GM12878 (cell line): Measurements from ENCODE around the gene MYO3B.

Source experiments
- CTCF ChIP-seq, 3 experiments: IDR thresholded peaks in 2 of 3; conservative IDR thresholded peaks in 1 of 3; 2 replicates each; pipeline ENCODE4 v1.5.1; 2011; ENCODE audit warnings: low read depth in 3 of 3, low read length in 3 of 3, mild to moderate bottlenecking in 3 of 3, control low read depth in 2 of 3, moderate library complexity in 2 of 3, inconsistent platforms in 1 of 3, mixed read lengths in 1 of 3; ENCODE audit not compliant: control insufficient read depth in 2 of 3, insufficient read depth in 1 of 3; ENCODE audit errors: extremely low read depth in 1 of 3
- HDAC6 ChIP-seq: fragments of 200-600 bp; sonication (generic); IDR thresholded peaks from one replicate; pipeline ENCODE4 v1.8.0; 2017; ENCODE audit warnings: antibody characterized with exemption; ENCODE audit not compliant: unreplicated experiment
- MYC ChIP-seq: IDR thresholded peaks from 2 replicates; pipeline ENCODE4 v1.6.1; 2011; ENCODE audit warnings: mild to moderate bottlenecking, low read length, moderate library complexity, inconsistent platforms; ENCODE audit not compliant: insufficient read depth, insufficient replicate concordance, insufficient read length, severe bottlenecking
- NBN ChIP-seq: fragments of 450-650 bp; IDR thresholded peaks from 2 replicates; pipeline ENCODE4 v1.6.1; 2016
- PBX3 ChIP-seq: IDR thresholded peaks from 2 replicates; pipeline ENCODE4 v1.6.1; 2011; ENCODE audit warnings: mild to moderate bottlenecking, low read depth, low read length, moderate library complexity; ENCODE audit not compliant: insufficient replicate concordance
- POLR2A ChIP-seq: IDR thresholded peaks from 2 replicates; pipeline ENCODE4 v1.6.1; 2011; ENCODE audit warnings: low read depth, mild to moderate bottlenecking, low read length
- POLR2AphosphoS5 ChIP-seq: IDR thresholded peaks from 2 replicates; pipeline ENCODE4 v1.6.1; 2011; ENCODE audit warnings: mild to moderate bottlenecking, low read length, inconsistent platforms
- RCOR1 ChIP-seq: conservative IDR thresholded peaks from 2 replicates; pipeline ENCODE4 v1.6.1; 2012; ENCODE audit warnings: low read depth, low read length, improper control_type of control experiment
- SMC3 ChIP-seq: IDR thresholded peaks from 2 replicates; pipeline ENCODE4 v1.6.1; 2011; ENCODE audit warnings: low read length, improper control_type of control experiment, borderline replicate concordance

GRCh38 chr2:170669909-170670308 lies 492.0 kb downstream of the MYO3B start:
- no peak for TF ChIP-seq CTCF (IDR thresholded peaks at IDR 0.05 in 2 of 3, conservative IDR thresholded peaks at IDR 0.05 in 1 of 3; ENCODE audit: control insufficient read depth in 2 of 3, extremely low read depth in 1 of 3, insufficient read depth in 1 of 3, low read depth in 3 of 3, low read length in 3 of 3)
- TF ChIP-seq PBX3: no peak
- TF ChIP-seq POLR2AphosphoS5: no peak
- no peak for TF ChIP-seq NBN
- no peak for TF ChIP-seq MYC
- no peak for TF ChIP-seq HDAC6
- TF ChIP-seq RCOR1: no peak
- TF ChIP-seq POLR2A: no peak
- TF ChIP-seq SMC3: no peak
